22Rv1 (cell line): ENCODE results near the gene D2HGDH.

Source experiments
- H3K27ac ChIP-seq: fragments of 450-650 bp; 2 replicates; pipeline ENCODE4 v1.5.1; 2017
- ZFX ChIP-seq: fragments of 450-650 bp; IDR thresholded peaks from 2 replicates; pipeline ENCODE4 v1.6.1; 2017; ENCODE audit warnings: antibody characterized with exemption, borderline replicate concordance
- TF ChIP-seq, protein P1 (sequence below): fragments of 450-650 bp; IDR thresholded peaks from 2 replicates; pipeline ENCODE4 v1.5.1; 2017; ENCODE audit warnings: mild to moderate bottlenecking

Gene D2HGDH

DNA sequence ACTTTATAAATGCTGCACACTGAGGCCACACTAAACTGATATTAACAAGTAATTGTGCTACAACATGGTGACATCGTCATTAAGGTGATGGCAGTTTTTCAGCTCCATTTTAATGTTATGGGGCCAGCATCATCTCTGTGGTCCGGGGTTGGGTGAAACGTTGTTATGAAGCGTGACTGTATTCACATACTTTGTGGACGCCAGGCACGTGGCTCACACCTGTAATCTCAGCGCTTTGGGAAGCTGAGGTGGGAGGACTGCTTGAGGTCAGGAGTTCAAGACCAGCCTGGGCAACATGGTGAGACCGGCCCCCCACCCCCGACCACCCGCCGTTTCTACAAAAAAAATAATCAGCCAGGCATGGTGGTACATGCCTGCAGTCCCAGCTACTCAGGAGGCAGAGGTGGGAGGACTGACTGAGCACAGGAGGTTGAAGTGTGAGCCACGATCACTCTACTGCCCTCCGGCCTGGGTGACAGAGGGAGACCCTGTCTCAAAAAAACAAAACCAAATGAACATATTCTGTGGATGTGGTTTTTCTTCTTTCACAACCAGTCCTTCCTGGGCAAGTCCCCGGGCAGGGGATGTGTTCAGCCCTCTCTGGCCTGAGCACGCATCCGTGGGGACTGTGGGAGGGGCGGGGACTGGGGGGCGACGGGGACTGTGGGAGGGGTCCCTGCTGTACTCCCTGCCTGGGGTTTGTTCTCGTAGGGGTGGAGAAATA, 29.3 kb downstream of the D2HGDH start:
- no peak for TF ChIP-seq ZFX
- TF ChIP-seq, protein P1, sequence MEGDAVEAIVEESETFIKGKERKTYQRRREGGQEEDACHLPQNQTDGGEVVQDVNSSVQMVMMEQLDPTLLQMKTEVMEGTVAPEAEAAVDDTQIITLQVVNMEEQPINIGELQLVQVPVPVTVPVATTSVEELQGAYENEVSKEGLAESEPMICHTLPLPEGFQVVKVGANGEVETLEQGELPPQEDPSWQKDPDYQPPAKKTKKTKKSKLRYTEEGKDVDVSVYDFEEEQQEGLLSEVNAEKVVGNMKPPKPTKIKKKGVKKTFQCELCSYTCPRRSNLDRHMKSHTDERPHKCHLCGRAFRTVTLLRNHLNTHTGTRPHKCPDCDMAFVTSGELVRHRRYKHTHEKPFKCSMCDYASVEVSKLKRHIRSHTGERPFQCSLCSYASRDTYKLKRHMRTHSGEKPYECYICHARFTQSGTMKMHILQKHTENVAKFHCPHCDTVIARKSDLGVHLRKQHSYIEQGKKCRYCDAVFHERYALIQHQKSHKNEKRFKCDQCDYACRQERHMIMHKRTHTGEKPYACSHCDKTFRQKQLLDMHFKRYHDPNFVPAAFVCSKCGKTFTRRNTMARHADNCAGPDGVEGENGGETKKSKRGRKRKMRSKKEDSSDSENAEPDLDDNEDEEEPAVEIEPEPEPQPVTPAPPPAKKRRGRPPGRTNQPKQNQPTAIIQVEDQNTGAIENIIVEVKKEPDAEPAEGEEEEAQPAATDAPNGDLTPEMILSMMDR, result no peak
- no peak overlapping the region for H3K27ac ChIP-seq

DNA sequence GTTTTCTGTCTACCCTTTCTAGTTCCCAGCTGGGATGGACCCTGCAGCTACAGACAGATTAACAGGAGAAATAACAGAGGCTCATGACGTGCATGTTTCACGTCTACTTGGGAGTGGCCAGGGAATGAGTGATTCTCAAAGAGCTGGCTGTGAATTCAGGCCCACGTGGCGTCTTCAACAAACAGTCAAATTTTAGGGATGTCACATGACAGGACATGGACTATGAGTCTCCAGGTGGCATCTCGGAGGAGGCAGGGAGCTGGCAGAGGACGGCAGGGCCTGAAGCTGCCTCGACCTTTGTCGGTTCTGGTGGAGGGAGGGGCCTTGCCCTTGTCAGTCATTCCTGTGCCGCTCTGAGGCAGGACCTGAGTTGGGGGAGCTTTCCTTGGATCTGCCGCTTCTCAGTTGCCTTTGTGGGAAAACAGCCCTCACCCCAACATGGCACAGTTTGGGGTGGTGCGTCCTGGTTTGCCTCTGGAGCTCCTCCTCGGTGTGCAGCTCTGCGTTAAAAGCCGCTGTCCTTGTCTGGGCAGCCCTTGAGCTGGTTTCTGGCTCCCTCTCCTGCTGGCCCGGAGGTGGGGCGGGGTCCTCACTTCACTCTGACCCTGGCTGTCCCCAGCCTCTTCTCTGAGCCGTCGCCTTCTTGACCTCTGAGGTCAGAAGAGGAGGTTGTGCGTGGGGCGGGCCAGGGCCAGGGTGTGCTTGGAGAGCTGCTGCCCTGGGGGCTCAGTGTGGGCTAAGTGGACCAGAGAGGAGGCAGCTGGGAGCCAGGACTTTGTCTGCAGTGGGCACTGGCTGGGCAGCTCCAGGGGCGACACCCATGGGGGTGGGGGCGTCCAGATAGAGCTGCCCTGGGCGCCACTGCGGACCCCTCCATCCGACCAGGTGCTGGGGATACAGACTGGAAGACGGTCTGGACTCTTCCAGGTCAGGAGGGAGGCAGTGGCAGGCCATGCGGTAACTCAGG, 30.1 kb downstream of the D2HGDH start:
- H3K27ac ChIP-seq, result no peak overlapping the region
- no peak for TF ChIP-seq ZFX
- TF ChIP-seq, protein P1, result no peak

DNA sequence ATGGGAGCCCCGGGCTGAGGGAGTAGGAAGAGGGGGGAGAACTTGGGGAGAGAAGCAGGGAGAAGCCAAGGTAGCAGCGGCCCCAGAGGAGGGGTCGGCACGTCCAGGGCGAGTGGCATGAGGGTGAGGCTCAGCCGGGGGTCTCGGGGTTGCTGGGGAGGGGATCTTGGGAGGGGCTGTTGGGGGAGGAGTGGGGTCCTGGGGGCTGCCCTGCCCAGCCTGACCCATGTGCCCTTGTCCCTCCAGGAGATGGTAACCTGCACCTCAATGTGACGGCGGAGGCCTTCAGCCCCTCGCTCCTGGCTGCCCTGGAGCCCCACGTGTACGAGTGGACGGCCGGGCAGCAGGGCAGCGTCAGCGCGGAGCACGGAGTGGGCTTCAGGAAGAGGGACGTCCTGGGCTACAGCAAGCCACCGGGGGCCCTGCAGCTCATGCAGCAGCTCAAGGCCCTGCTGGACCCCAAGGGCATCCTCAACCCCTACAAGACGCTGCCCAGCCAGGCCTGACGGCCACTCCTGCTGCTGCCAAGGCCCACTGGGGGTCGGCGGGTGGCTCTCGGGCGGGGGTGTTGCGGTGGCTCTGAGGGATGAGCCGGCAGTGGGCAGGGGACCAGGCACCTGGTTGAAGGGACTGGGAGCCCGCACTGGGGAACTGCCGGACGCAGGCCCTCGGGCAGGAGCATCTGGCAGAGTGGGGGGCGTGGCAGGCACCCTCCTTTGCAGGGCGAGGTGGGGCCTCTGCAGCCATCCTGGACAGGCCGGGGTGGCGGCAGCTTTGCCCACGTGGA, 33.2 kb downstream of the D2HGDH start:
- no peak for TF ChIP-seq ZFX
- TF ChIP-seq, protein P1, result no peak
- H3K27ac ChIP-seq, result no peak overlapping the region

DNA sequence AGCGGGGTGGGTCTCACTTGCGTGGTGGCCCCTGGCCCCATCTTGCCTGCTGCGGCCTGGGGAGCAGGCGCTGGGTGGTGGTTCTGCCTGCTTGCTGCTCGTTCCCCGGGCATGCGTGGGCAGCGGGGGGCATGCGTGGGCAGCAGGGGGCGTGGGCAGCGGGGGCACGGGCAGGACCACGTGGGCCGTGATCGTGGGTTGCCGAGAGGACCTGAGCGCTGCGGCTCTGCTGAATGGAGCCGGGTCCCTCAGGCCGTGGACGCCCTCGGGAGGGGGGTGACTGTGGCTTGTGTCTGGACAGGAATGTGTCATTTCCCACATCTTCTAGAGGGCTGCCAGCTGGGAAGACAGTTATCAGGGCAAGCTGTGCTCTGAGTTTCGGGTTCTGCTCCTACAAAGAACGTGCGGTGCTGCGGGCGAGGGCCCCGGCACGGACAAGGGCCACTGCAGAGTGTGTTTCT, 33.9 kb downstream of the D2HGDH start:
- TF ChIP-seq, protein P1, result no peak
- TF ChIP-seq ZFX, result no peak
- no peak overlapping the region for H3K27ac ChIP-seq

DNA sequence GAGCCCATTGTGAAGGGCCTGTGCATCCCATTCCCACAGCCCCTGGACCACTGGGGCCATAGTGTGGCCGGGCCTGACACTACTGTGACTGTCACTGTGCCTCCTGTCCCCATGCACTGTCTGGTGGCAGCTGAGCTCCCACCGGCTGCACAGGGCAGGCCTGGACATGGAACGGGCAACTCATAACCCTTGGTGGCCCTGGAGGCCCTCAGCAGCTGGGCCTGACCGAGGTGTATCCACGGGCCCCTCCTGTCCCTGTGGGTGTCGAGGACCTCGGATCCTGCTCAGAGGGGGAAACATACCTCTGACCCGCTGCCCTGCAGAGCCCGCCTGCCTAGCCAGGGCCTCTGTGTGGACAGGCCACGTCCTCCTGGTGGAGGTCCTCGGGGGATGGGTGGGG, 34.4 kb downstream of the D2HGDH start:
- no peak overlapping the region for H3K27ac ChIP-seq
- TF ChIP-seq ZFX, result no peak
- TF ChIP-seq, protein P1, result no peak

DNA sequence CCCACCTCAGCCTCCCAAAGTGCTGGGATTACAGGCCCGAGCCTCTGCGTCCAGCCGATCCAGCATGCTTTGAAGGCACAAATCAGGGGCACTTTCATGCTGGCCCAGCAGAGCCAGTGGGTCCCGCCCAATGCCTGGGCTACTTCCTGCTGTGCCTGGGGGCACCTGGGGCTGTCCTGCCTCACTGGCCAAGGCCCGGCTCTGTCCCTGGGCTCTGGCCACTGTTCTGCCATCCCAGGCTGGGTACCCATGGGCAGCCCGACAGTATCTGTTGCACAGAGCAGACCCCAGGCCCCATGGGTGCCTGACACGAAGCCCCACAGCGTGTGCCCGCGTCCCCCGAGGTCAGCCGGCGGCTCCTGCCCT, 35.4 kb downstream of the D2HGDH start:
- no peak for TF ChIP-seq ZFX
- TF ChIP-seq, protein P1, result no peak
- no peak overlapping the region for H3K27ac ChIP-seq
